ENCODE results near the gene ZSWIM4.
A peak's percentile ranks its signal among the peaks of the same experiment; 100 is the strongest.
"Not testable (repeated sequence)": the region's sequence is repeated elsewhere in the genome, so short reads cannot be mapped to it uniquely, and the experiment has no call there.

The ZSWIM4 gene

DNA sequence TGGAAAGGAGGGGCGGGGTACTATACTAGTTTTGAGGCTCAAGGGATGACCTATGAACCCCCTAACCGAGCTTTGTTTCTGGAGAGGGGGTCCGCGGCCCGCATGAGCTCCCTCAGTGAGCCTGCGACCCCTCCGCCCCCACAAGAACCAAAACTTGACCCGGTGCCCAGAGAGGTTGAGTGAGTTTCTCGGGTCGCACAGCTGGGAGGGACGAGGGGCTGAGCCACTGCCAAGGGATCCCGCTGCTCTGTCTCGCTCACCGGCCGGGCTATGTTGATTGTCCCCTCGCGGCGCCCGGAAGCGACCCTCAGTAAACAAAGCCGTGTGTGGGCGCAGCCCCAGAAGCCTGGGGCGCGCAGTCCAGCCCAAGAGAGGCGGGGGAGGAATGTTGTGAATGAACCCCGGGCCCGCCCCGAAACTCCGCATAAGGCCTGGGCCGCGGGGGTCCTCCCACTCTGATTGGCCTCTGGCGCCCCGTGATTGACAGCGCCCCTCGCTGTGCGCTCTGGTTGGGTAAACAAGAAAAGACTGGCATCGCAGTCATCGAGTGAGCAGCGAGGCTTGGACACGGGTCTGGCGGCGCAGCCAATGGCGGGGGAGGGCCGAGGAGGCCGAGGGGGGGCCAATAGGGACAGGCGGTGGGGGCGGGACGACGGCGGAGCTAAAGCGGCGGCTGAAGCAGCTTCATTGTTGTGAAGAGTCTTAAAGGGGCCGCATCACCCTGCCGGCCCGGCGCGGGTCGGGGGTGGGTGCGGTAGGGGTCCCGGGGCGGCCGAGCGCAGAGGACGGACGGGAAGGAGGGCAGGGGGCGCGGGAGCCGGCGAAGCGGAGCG, at the start of gene ZSWIM4:
Gene ZSWIM4 (plus strand): TSS at position 687 of the 833 bp plus-strand sequence. CDS start 206 bp downstream, outside the sequence.
- Histone ChIP-seq H3K9me3 (no peaks in the 10 kb centered on the region), H3K27ac (peak within 1 kb of the TSS; percentile 78), H3K36me3 (no peaks in the 10 kb centered on the region), H3K4me3 (ENCODE audit: low read depth in 1 of 2, low read length in 1 of 2) (peak within 1 kb of the TSS; percentile 71 to 83), H3K4me1 (ENCODE audit: control insufficient read depth in 1 of 2, insufficient read depth in 1 of 2, low read depth in 1 of 2, low read length in 1 of 2) (peaks cover 24 to 27% of the 10 kb centered on the region in 2 experiments), H3K27me3 (no peaks in the 10 kb centered on the region)
- peak; percentile 39 for TF ChIP-seq CTCF (IDR thresholded peaks at IDR 0.05)

GRCh38 chr19:13747098-13747453, 48.2 kb upstream of the ZSWIM4 start:
- Histone ChIP-seq H3K9me3 (no peaks in the 10 kb centered on the region), H3K36me3 (peaks cover 9% of the 10 kb centered on the region), H3K27me3 (no peaks in the 10 kb centered on the region), H3K4me1 (ENCODE audit: control insufficient read depth in 1 of 2, insufficient read depth in 1 of 2, low read depth in 1 of 2, low read length in 1 of 2) (peaks cover 13 to 16% of the 10 kb centered on the region in 2 experiments), H3K27ac (peak overlapping the region; percentile 87), H3K4me3 (ENCODE audit: low read depth in 1 of 2, low read length in 1 of 2) (peak overlapping the region; percentile 70 to 94)
- no peak for TF ChIP-seq CTCF (IDR thresholded peaks at IDR 0.05)

- Histone ChIP-seq H3K27me3 (no peaks in the 10 kb centered on the region), H3K27ac (peak overlapping the region; percentile 87), H3K4me1 (ENCODE audit: control insufficient read depth in 1 of 2, insufficient read depth in 1 of 2, low read depth in 1 of 2, low read length in 1 of 2) (peaks cover 13 to 16% of the 10 kb centered on the region in 2 experiments), H3K9me3 (no peaks in the 10 kb centered on the region), H3K36me3 (peaks cover 21% of the 10 kb centered on the region), H3K4me3 (ENCODE audit: low read depth in 1 of 2, low read length in 1 of 2) (peak overlapping the region; percentile 70 to 94)
- TF ChIP-seq CTCF (IDR thresholded peaks at IDR 0.05): no peak
Observed at GRCh38 chr19:13748169-13748828, 46.9 kb upstream of the ZSWIM4 start.

DNA sequence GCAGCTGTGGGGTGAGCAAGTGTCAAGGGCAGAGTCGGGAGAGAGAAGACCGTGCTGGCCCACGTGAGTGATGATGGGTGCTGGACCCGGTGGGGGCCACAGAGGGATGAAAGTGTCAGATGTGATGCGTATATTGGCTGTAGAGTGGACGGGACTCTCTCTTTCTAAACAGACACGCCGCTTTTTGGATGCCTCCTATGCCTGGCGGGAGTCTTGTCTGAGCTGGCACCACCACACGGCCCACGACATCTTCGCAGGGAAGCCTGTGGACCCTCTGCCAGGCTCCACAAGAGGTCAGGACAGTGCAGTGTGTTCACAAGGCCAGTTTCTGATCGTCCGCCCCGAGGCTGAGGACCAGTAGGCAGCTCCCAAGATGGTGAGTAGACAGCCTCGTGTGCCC, 43.8 kb upstream of the ZSWIM4 start:
- peaks cover 13 to 16% of the 10 kb centered on the region in 2 experiments for H3K4me1 ChIP-seq (ENCODE audit: control insufficient read depth in 1 of 2, insufficient read depth in 1 of 2, low read depth in 1 of 2, low read length in 1 of 2)
- H3K4me3 ChIP-seq (ENCODE audit: low read depth in 1 of 2, low read length in 1 of 2): no peak overlapping the region
- H3K9me3 ChIP-seq: no peaks in the 10 kb centered on the region
- H3K36me3 ChIP-seq: peaks cover 51% of the 10 kb centered on the region
- no peak for TF ChIP-seq CTCF (IDR thresholded peaks at IDR 0.05)
- no peak overlapping the region for H3K27ac ChIP-seq
- H3K27me3 ChIP-seq: no peaks in the 10 kb centered on the region

GRCh38 chr19:13753622-13754021, 41.6 kb upstream of the ZSWIM4 start:
- H3K27me3 ChIP-seq; H3K27ac ChIP-seq; H3K4me3 ChIP-seq (ENCODE audit: low read depth in 1 of 2, low read length in 1 of 2); H3K4me1 ChIP-seq (ENCODE audit: control insufficient read depth in 1 of 2, insufficient read depth in 1 of 2, low read depth in 1 of 2, low read length in 1 of 2); H3K9me3 ChIP-seq: not testable (repeated sequence)
- peaks cover 71% of the 10 kb centered on the region for H3K36me3 ChIP-seq

DNA sequence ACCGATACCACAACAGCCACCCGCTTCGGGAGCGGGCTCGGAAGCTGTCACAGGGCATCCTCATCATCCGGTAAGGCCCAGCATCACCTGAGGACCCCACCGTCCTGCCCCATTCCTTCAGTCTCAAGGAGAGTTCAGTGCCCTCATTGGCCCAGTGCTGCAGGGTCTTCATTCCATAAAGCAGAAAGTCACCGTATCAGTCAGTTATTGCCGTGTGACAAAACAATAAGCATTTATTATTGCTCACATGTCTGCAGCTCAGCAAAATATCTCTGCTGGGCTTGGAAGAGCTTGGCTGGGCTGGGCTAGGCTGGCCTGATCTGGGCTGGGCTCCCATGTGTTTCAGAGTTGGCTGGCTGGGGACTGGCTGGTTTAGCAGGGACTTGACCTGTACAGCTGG, 39.0 kb upstream of the ZSWIM4 start:
- TF ChIP-seq CTCF (IDR thresholded peaks at IDR 0.05): no peak
- Histone ChIP-seq H3K36me3 (peaks cover 97% of the 10 kb centered on the region), H3K27ac (no peak overlapping the region), H3K9me3 (no peaks in the 10 kb centered on the region), H3K4me1 (ENCODE audit: control insufficient read depth in 1 of 2, insufficient read depth in 1 of 2, low read depth in 1 of 2, low read length in 1 of 2) (no peaks in the 10 kb centered on the region), H3K4me3 (ENCODE audit: low read depth in 1 of 2, low read length in 1 of 2) (no peak overlapping the region), H3K27me3 (no peaks in the 10 kb centered on the region)
